ENCODE data around the gene UBL3.

UBL3 gene

DNA sequence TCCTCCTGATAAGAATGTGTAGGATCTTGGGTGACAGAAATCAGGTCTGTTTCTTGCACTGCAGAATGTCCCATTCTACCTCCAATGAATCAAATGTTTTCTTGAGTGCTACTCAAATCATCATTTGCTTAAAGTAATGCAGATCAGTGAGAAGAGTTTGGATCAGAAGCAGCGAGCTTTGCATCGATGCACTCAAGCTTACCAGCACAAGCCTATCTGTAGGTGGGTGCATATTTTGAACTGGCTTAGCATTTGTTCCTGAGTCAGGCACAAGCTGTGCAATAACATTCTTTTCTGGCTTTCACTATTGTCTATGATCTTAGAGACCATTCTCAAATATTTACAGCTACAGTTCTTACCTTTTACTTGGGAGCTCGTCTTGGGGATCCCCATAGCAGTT is 109.5 kb downstream of the UBL3 start (continued):
- TF ChIP-seq, protein P1, sequence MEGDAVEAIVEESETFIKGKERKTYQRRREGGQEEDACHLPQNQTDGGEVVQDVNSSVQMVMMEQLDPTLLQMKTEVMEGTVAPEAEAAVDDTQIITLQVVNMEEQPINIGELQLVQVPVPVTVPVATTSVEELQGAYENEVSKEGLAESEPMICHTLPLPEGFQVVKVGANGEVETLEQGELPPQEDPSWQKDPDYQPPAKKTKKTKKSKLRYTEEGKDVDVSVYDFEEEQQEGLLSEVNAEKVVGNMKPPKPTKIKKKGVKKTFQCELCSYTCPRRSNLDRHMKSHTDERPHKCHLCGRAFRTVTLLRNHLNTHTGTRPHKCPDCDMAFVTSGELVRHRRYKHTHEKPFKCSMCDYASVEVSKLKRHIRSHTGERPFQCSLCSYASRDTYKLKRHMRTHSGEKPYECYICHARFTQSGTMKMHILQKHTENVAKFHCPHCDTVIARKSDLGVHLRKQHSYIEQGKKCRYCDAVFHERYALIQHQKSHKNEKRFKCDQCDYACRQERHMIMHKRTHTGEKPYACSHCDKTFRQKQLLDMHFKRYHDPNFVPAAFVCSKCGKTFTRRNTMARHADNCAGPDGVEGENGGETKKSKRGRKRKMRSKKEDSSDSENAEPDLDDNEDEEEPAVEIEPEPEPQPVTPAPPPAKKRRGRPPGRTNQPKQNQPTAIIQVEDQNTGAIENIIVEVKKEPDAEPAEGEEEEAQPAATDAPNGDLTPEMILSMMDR (tag by site-specific recombination; IDR thresholded peaks at IDR 0.05) = no peak
- TF ChIP-seq, protein P2, sequence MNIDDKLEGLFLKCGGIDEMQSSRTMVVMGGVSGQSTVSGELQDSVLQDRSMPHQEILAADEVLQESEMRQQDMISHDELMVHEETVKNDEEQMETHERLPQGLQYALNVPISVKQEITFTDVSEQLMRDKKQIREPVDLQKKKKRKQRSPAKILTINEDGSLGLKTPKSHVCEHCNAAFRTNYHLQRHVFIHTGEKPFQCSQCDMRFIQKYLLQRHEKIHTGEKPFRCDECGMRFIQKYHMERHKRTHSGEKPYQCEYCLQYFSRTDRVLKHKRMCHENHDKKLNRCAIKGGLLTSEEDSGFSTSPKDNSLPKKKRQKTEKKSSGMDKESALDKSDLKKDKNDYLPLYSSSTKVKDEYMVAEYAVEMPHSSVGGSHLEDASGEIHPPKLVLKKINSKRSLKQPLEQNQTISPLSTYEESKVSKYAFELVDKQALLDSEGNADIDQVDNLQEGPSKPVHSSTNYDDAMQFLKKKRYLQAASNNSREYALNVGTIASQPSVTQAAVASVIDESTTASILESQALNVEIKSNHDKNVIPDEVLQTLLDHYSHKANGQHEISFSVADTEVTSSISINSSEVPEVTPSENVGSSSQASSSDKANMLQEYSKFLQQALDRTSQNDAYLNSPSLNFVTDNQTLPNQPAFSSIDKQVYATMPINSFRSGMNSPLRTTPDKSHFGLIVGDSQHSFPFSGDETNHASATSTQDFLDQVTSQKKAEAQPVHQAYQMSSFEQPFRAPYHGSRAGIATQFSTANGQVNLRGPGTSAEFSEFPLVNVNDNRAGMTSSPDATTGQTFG (tag by site-specific recombination; IDR thresholded peaks at IDR 0.05; ENCODE audit: borderline replicate concordance) = no peak
- TF ChIP-seq ZNF423 (tag by site-specific recombination; IDR thresholded peaks at IDR 0.05) (no peak), ZNF121 (tag by site-specific recombination; IDR thresholded peaks at IDR 0.05) (no peak), ZNF214 (tag by site-specific recombination; IDR thresholded peaks at IDR 0.05; ENCODE audit: borderline replicate concordance) (no peak), GLI4 (tag by site-specific recombination; IDR thresholded peaks at IDR 0.05) (no peak), ZNF621 (tag by site-specific recombination; IDR thresholded peaks at IDR 0.05) (no peak), ZNF2 (tag by site-specific recombination; IDR thresholded peaks at IDR 0.05) (no peak), TCF7L2 (IDR thresholded peaks at IDR 0.05; ENCODE audit: borderline replicate concordance, low read depth, low read length) (no peak)
- TF ChIP-seq, protein P3, sequence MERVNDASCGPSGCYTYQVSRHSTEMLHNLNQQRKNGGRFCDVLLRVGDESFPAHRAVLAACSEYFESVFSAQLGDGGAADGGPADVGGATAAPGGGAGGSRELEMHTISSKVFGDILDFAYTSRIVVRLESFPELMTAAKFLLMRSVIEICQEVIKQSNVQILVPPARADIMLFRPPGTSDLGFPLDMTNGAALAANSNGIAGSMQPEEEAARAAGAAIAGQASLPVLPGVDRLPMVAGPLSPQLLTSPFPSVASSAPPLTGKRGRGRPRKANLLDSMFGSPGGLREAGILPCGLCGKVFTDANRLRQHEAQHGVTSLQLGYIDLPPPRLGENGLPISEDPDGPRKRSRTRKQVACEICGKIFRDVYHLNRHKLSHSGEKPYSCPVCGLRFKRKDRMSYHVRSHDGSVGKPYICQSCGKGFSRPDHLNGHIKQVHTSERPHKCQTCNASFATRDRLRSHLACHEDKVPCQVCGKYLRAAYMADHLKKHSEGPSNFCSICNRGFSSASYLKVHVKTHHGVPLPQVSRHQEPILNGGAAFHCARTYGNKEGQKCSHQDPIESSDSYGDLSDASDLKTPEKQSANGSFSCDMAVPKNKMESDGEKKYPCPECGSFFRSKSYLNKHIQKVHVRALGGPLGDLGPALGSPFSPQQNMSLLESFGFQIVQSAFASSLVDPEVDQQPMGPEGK (tag by site-specific recombination; IDR thresholded peaks at IDR 0.05) = no peak
- TF ChIP-seq, protein P4, sequence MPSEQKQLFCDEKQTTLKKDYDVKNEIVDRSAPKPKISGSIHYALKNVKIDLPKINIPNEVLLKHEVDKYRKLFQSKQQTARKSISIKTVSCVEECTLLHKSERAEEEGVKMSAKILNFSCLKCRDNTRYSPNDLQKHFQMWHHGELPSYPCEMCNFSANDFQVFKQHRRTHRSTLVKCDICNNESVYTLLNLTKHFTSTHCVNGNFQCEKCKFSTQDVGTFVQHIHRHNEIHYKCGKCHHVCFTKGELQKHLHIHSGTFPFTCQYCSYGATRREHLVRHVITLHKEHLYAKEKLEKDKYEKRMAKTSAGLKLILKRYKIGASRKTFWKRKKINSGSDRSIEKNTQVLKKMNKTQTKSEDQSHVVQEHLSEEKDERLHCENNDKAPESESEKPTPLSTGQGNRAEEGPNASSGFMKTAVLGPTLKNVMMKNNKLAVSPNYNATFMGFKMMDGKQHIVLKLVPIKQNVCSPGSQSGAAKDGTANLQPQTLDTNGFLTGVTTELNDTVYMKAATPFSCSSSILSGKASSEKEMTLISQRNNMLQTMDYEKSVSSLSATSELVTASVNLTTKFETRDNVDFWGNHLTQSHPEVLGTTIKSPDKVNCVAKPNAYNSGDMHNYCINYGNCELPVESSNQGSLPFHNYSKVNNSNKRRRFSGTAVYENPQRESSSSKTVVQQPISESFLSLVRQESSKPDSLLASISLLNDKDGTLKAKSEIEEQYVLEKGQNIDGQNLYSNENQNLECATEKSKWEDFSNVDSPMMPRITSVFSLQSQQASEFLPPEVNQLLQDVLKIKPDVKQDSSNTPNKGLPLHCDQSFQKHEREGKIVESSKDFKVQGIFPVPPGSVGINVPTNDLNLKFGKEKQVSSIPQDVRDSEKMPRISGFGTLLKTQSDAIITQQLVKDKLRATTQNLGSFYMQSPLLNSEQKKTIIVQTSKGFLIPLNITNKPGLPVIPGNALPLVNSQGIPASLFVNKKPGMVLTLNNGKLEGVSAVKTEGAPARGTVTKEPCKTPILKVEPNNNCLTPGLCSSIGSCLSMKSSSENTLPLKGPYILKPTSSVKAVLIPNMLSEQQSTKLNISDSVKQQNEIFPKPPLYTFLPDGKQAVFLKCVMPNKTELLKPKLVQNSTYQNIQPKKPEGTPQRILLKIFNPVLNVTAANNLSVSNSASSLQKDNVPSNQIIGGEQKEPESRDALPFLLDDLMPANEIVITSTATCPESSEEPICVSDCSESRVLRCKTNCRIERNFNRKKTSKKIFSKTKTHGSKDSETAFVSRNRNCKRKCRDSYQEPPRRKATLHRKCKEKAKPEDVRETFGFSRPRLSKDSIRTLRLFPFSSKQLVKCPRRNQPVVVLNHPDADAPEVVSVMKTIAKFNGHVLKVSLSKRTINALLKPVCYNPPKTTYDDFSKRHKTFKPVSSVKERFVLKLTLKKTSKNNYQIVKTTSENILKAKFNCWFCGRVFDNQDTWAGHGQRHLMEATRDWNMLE (tag by site-specific recombination; conservative IDR thresholded peaks at IDR 0.05; ENCODE audit: low read depth) = no peak

DNA sequence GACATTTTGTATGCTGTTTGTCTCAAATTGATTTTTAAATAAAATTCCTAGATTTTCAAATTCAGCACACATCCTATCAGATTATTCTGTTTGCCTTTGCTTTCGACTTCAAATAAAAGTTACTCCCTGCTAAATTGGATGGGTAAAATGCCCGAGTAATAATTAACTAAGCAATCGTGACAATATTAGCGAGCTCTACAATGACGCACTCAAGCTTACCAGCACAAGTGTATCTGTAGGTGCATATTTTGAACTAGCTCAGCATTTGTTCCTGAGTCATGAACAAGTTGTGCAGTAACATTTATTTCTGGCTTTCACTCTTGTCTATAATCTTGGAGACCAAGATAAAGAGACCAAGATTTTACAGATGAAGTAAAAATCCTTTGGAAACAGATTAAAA is 113.4 kb downstream of the UBL3 start:
- TF ChIP-seq SETDB1 (IDR thresholded peaks at IDR 0.05; ENCODE audit: insufficient read length, low read length) = no peak
- no peak for TF ChIP-seq ZFP69B (tag by site-specific recombination; IDR thresholded peaks at IDR 0.05)
- no peak for TF ChIP-seq RBAK (tag by site-specific recombination; IDR thresholded peaks at IDR 0.05)
- no peak for TF ChIP-seq ZNF341 (tag by site-specific recombination; IDR thresholded peaks at IDR 0.05; ENCODE audit: low read depth)
- TF ChIP-seq, protein P4 (tag by site-specific recombination; conservative IDR thresholded peaks at IDR 0.05; ENCODE audit: low read depth) = no peak
- TF ChIP-seq, protein P5, sequence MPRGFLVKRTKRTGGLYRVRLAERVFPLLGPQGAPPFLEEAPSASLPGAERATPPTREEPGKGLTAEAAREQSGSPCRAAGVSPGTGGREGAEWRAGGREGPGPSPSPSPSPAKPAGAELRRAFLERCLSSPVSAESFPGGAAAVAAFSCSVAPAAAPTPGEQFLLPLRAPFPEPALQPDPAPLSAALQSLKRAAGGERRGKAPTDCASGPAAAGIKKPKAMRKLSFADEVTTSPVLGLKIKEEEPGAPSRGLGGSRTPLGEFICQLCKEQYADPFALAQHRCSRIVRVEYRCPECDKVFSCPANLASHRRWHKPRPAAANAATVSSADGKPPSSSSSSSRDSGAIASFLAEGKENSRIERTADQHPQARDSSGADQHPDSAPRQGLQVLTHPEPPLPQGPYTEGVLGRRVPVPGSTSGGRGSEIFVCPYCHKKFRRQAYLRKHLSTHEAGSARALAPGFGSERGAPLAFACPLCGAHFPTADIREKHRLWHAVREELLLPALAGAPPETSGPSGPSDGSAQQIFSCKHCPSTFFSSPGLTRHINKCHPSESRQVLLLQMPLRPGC (tag by site-specific recombination; IDR thresholded peaks at IDR 0.05) = no peak
- H3K27ac ChIP-seq (ENCODE audit: extremely low read depth, low read depth, low read length) = no peak overlapping the region
- H3K4me1 ChIP-seq (ENCODE audit: control insufficient read depth, insufficient read depth, low read length) = no peaks in the 10 kb centered on the region
- no peaks in the 10 kb centered on the region for H3K36me3 ChIP-seq (ENCODE audit: control insufficient read depth in 2 of 2, insufficient read depth in 1 of 2, low read length in 2 of 2)
- no peak overlapping the region for H3K4me3 ChIP-seq (ENCODE audit: low read depth, low read length)
- CTCF ChIA-PET = interaction anchor here (0.9 to 1.2 kb wide), 2 partner anchors 14 to 229 kb away, joined by 3 to 4 read pairs; no protein-coding TSS in a partner anchor
- no peaks in the 10 kb centered on the region for H3K9me3 ChIP-seq (ENCODE audit: control insufficient read depth, insufficient read depth, low read depth, low read length)
- POLR2A ChIA-PET = no interaction called here
